SK-N-MC (cell line): ENCODE measurements around the gene SLC44A1.

Experiments used
- EZH2 ChIP-seq: fragments of 200-600 bp; sonication (generic); IDR thresholded peaks from one replicate; pipeline ENCODE4 v1.6.1; 2017; ENCODE audit warnings: antibody characterized with exemption
- FOXP2 ChIP-seq: optimal IDR thresholded peaks from 2 replicates; pipeline ENCODE3; 2011; ENCODE audit warnings: mild to moderate bottlenecking, moderate library complexity; ENCODE audit not compliant: insufficient read depth; ENCODE audit errors: extremely low read length, control extremely low read depth
- POLR2AphosphoS5 ChIP-seq: IDR thresholded peaks from 2 replicates; pipeline ENCODE4 v1.6.1; 2012; ENCODE audit warnings: mild to moderate bottlenecking, low read depth, low read length, borderline replicate concordance

DNA sequence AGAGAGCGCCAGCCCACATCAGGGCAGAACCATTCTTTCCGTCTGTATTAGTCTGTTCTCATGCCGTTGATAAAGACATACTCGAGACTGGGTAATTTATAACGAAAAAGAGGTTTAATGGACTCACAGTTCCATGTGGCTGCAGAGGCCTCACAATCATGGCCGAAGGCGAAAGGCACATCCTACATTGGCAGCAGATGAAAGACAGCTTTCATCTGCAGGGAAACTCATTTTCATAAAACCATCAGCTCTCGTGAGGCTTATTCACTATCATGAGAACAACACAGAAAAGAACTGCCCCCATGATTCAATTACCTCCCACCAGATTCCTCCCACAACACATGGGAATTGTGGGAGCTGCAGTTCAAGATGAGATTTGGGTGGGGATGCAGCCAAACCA is 198.7 kb downstream of the SLC44A1 start:
- TF ChIP-seq POLR2AphosphoS5 (no peak), EZH2 (no peak), FOXP2 (no peak)
